ENCODE results near the gene SELENOV.

Gene SELENOV

GRCh38 chr19:39520541-39521484, 5.9 kb downstream of the SELENOV start:
- no peak for DNase-seq

- DNase-seq = no peak
Observed at GRCh38 chr19:39524495-39524894, 9.6 kb downstream of the SELENOV start.

- DNase-seq = no peak
Observed at GRCh38 chr19:39525205-39525604, 10.3 kb downstream of the SELENOV start.

- DNase-seq = no peak
Observed at GRCh38 chr19:39531834-39532232, 16.9 kb downstream of the SELENOV start.

GRCh38 chr19:39532233-39533002, 17.5 kb downstream of the SELENOV start, which contains the start of gene EID2B:
Gene EID2B, minus strand, starts transcription at chr19:39532852. Its CDS starts 50 bp downstream, at chr19:39532802.
- DNase-seq = peak; percentile 92

GRCh38 chr19:39533003-39533512, 18.1 kb downstream of the SELENOV start:
- no peak for DNase-seq

- DNase-seq = no peak
Observed at GRCh38 chr19:39533791-39534190, 18.9 kb downstream of the SELENOV start.

- DNase-seq = no peak
Observed at GRCh38 chr19:39539165-39539517, 24.2 kb downstream of the SELENOV start.

- peak; percentile 87 for DNase-seq
Observed at GRCh38 chr19:39539518-39540332, 24.8 kb downstream of the SELENOV start, which contains the start of gene EID2. Gene EID2, minus strand, starts transcription at chr19:39540161. Its CDS starts 82 bp downstream, at chr19:39540079.

- no peak for DNase-seq
Observed at GRCh38 chr19:39540333-39540673, 25.4 kb downstream of the SELENOV start.

GRCh38 chr19:39542206-39542605, 27.3 kb downstream of the SELENOV start:
- DNase-seq = no peak

- no peak for DNase-seq
Observed at GRCh38 chr19:39543477-39543857, 28.5 kb downstream of the SELENOV start.

- no peak for DNase-seq
Observed at GRCh38 chr19:39544226-39544903, 29.4 kb downstream of the SELENOV start.

- no peak for DNase-seq
Observed at GRCh38 chr19:39544911-39545310, 30.0 kb downstream of the SELENOV start.

- no peak for DNase-seq
Observed at GRCh38 chr19:39546599-39546998, 31.7 kb downstream of the SELENOV start.

GRCh38 chr19:39550197-39550596, 35.3 kb downstream of the SELENOV start:
- DNase-seq = no peak

- no peak for DNase-seq
Observed at GRCh38 chr19:39553082-39553652, 38.2 kb downstream of the SELENOV start.

GRCh38 chr19:39554701-39555311, 39.9 kb downstream of the SELENOV start:
- DNase-seq = no peak

GRCh38 chr19:39555883-39556282, 40.9 kb downstream of the SELENOV start:
- no peak for DNase-seq

GRCh38 chr19:39557811-39558623, 43.1 kb downstream of the SELENOV start:
- DNase-seq = peak; percentile 31
